Upper lobe of left lung (tissue), 4 donors: ENCODE results near the gene CUBN.

Experiments used
- CTCF ChIP-seq, 6 experiments: fragments of 450-650 bp in 4 of 6; fragments of 200-600 bp in 2 of 6; sonication (generic) in 2 of 6; IDR thresholded peaks; one replicate each; pipeline ENCODE4 v1.5.1; 2016 to 2019; ENCODE audit warnings: antibody characterized with exemption in 6 of 6
- EP300 ChIP-seq, 4 donors: sonication (generic); formaldehyde crosslinking; IDR thresholded peaks; one replicate each; pipeline ENCODE4 v1.5.1; 2017; ENCODE audit warnings: antibody characterized with exemption in 4 of 4, control low read depth in 2 of 4
- POLR2A ChIP-seq, 4 donors: fragments of 450-650 bp; IDR thresholded peaks; one replicate each; pipeline ENCODE4 v1.5.1; 2016 to 2017; ENCODE audit warnings: antibody characterized with exemption in 4 of 4, mild to moderate bottlenecking in 2 of 4
- POLR2AphosphoS5 ChIP-seq, 2 donors: sonication (generic); formaldehyde crosslinking; IDR thresholded peaks; one replicate each; pipeline ENCODE4 v1.5.1; 2017; ENCODE audit warnings: antibody characterized with exemption in 2 of 2

GRCh38 chr10:17147884-17148489 lies 18.4 kb upstream of the CUBN start:
- TF ChIP-seq POLR2A (IDR thresholded peaks at IDR 0.05) (no peak), CTCF (IDR thresholded peaks at IDR 0.05) (no peak), POLR2AphosphoS5 (IDR thresholded peaks at IDR 0.05) (no peak), EP300 (IDR thresholded peaks at IDR 0.05) (no peak)
